Activated CD8-positive, alpha-beta memory T cell treated with anti-CD3 and anti-CD28 coated beads, Interleukin-2, amount 50 U/mL, for 1 hour (primary cell): ENCODE results near the gene BCAR1.
"Not testable (repeated sequence)": the region's sequence is repeated elsewhere in the genome, so short reads cannot be mapped to it uniquely, and the experiment has no call there.

Source experiments
- DNase-seq: peaks from one replicate; pipeline ENCODE4 v3.0.0-alpha.2; 2020; ENCODE audit errors: extremely low read depth

The BCAR1 gene

DNA sequence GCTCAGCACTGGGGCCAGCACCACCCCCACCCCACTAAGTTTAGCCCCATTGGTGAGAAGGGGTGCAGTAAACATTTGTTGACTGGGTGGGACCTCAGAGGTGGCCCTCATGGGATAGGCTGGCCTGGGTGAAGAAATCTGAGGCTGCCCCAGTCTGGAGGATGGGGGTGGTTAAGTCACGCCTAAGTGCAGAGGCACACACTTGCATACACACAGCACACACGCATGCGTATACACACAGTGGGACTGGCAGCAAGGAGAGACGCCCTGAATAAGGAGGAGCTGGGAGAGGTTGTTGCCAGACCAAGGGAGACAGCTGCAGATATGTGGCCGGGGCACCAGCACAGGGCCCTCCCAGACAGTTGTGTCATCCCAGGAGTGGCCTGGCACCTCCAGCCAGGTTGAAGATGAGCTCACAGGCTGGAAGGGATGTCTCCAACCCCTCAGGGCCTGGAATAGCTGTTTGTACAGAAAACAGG lies 3.0 kb upstream of the BCAR1 start:
- no peak for DNase-seq

DNA sequence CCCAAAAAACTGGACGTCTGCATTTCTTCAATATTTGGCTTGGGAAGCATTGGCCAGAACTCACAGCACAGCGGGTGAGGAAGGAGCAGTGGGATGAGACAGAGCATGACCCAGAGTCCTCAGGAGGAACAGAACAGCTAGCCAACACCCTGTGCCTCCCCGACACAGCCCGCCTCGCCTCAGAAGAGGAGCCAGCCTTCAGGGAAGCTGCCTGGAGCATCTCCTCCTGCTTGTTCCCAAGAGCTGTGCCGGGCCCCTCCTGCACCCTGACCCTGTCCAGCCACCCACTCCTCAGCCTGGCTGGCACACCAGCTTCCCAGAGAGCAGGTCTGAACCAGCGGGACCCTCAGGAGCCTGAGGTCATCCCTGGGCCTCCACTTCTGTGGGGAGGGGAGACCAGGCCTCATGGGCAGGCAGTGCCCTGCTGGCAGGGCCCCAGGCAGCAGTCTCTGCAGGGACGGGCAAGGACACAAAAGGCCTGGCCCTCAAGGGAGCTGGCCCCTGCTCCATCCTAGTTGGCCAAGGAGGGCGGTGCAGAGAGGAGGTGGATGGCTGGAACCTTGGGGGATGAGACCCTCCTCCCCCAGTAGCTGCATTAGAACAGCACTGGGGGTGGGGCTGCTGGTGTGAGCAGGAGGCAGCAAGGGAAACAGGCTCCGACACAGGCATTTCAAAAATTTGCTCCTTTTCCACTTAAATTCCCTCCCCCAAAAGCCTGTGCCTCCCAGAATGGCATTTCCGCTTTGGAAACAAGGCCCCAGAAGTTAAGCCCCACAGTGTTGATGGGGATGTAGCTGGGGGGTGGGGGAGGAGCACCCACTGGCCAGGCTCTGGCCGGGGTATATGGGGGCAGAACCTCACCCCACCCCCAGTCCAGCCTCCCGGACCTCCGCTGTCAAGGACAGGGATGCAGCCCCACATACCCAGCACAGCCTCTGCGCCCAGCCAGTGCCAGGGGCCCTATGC lies 1.8 kb upstream of the BCAR1 start:
- no peak for DNase-seq

DNA sequence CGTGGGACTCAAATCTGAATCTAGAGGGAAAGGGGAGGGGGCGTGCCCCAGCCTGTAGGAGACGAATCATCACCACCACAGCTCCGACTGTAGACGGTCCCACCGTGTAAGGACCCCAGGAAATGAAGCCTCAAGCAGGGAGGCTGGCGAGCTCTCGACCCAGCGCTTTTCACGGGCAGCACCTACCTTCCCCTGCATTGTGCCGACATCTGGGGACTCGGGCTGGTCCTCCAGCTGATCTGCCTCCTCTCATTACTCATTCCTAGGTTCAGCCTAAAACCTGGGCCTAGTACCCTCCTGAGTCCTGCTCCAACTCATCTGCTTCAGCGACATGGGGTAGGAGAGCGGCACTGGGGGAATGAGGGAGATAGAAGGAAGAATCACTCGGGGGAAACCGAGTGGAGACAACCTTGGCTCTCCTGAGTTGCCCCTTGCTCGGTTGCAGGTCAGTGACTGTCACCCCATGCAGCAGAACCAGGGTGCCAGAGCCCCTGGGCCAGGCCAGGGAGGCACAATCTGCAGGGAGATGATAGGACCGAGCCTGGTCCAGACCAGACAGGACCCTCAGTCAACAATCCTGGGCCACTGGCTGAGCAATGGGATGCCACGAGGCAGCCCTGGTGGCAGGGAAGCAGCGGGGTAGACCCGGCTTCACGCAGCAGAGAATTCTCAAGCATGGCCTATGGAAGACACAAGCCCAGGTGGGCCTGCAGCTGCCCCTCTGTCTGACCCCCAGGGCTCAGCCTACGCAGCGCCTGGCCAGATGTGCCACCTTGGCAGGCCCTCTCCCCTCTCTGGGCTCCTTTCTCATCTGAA lies 833 bp upstream of the BCAR1 start:
- no peak for DNase-seq

DNA sequence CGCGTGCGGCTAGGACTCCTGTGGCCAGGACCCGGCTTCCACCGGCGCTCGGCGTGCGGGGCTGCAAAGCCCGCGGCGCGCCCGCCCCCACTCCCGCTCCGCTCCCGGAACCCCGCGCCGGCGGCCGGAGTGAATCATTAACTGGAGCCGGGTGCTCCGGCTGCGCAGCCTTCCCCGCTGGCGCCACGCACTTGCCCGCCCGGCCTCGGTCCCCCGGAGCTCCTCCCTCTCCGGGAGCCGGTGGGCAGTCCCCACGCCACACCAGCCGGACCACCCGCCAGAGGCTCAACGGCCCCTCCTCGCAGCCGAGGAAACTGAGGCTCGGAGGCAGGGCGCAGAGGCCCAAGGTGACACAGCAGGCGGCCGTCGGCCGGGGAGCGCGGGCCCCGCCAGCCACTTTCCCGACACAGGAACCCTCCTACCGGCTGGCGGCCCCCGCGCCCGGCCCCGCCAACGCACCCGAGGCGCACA lies 580 bp downstream of the BCAR1 start:
- DNase-seq = no peak

- DNase-seq = no peak
Measured at GRCh38 chr16:75250089-75250808, 1.2 kb downstream of the BCAR1 start.

DNA sequence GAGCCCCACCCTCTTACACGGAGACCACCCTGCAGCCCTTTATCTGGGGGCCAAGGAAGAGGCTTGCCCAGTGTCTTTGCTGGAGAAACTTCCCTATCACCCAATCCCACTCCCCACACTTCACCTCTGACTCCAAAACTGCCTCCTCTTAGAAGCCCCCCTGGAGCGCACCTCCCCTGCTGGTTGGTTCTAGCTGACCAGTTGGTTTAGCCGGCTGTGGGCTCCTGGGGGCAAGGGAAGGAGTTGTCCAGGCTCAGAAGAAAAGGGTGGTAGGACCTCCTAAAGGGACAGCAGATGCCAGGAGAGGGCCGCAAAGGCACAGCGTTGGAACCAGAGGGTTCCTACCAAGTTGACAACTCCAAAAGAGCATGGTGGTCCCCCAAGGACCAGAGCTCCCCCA lies 2.0 kb downstream of the BCAR1 start:
- DNase-seq = no peak

DNA sequence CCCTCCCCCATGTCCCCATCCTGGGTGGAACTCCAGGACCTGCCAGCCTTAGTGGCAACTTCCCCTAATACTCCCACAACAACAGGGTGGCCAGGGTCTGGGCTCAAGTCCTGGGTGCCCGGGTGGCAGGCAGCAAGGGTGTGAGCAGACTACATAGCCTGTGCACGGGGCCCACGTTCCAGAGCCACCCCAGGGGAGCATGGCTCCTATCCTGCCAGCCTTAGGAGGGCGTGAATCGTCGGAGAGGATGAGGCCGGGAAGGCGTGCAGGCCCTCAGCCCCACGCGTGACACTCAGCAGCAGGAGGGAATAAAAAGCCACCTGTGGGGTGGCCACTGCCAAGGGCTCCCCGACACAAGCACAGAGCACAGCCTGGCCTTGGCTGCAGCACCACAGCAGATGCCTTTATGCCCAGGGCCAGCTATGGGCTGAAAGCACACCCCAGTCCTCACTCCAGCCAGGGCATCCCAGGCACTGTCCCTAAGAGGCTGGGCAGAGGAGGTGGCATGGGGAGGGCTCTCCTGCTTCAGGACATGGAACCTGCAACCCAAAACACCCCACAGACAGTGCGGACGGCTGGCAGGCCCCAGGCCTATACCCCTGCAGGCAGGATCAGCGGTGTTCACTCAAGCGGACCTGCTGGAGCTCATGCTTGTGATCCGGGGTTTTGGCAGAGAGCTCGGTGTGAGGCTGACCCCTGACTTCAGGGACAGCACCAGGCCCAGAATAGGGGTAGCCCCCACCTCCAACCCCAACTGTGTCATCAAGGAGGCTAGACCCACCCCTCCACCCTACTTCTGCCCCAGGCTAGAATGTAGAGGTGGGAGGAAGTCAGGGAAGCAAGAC lies 2.7 kb downstream of the BCAR1 start:
- DNase-seq = no peak

- DNase-seq = no peak
Measured at GRCh38 chr16:75248142-75248535, 3.3 kb downstream of the BCAR1 start.

GRCh38 chr16:75247249-75247648 lies 4.2 kb downstream of the BCAR1 start:
- no peak for DNase-seq

GRCh38 chr16:75246504-75247205 lies 4.8 kb downstream of the BCAR1 start:
- DNase-seq = no peak

DNA sequence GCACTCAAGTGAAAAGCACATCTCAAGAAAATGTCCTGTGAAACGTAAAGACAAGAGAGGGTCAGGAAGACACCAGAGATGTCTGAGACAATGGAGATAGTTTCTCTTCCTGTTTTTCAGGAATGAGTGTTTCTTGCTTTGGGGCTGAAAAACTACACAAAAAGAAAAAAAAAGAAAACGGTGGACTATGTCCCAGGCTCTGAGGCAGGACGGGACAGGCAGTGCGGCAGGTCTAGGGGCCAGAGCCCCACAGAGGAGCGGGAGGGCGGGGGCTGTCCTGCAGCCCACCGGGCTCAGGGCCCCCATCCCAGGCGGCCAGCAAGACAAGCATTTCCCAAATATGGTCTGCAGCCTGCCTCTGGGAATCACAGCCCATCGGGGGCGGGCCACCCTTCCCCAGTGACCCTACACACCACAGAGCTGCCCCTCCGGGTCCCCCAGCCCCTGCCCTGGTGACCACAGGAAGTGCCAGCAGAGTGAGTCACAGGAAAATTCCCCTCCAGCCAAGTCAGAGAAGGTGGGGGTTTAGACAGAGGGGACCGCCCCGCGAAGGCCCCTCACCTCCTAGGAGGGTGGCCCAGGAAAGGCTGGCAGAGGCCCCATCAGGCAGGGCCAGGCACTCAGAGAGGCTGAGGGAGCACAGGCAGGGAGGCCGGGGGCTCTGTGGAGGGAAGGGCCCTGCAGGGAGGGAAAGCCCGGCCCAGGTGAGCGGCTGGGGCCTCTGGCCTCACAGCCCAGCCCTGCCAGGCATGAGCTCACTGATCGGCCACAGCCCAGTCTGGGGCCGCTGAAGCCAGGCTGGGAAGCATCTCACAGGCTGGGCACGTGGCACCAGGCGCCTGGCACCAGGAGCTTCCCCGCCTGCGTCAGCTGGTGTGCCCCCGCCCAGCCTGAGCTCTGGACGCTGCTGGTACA lies 6.3 kb downstream of the BCAR1 start:
- no peak for DNase-seq

- no peak for DNase-seq
Measured at GRCh38 chr16:75244225-75244809, 7.1 kb downstream of the BCAR1 start.

GRCh38 chr16:75243667-75244224 lies 7.7 kb downstream of the BCAR1 start:
- DNase-seq = no peak

DNA sequence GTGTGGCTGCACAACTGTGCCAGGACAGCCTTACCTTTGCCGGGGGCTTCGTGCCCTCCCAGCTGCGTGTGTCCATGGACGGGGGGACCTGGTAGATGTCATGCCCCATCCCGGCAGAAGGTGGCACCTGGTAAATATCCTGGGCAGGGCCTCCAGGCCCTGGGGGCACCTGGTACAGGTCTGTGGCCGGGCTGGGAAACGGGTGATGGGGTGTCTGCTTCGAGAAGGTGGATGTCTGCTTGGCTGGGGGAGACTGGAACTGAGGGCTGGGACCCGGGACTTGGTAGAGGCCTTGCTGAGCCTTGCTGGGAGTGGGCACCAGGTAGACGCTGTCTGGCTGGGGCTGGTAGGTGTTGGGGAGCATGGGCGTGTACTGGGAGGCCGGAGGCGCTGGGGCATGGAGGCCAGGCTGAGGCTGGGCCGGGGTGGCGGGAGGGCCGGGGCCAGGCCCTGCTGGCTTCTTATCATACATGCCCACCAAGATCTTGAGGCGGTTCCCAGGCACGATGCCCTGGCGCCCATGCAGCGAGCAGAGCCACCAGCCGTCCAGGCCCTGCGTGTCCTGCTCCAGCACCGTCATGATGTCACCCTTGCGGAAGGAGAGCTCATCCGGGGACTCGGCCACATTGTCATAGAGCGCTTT lies 8.9 kb downstream of the BCAR1 start:
- DNase-seq = not testable (repeated sequence)

DNA sequence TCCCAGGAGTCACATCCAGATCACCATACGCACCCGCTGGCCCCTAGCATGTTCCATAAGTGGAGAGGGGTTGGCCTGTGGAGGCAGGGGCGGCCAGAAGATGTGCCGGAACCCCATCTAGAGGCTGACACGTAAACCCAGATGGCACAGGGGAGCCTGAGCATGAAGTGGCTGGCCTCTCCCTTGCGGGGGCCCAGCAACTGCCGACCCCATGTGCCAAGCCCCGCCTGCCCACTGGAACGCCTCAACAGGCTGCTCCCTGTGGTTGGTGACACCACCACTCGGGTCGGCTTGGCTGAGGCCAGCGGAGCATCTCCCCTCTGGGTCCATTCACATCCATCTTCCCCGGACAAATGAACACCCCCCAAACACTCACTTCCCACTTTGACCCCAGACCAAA lies 9.5 kb downstream of the BCAR1 start:
- no peak for DNase-seq

GRCh38 chr16:75241412-75241811 lies 10.0 kb downstream of the BCAR1 start:
- no peak for DNase-seq

- not testable (repeated sequence) for DNase-seq
Measured at GRCh38 chr16:75240633-75241032, 10.8 kb downstream of the BCAR1 start.

DNA sequence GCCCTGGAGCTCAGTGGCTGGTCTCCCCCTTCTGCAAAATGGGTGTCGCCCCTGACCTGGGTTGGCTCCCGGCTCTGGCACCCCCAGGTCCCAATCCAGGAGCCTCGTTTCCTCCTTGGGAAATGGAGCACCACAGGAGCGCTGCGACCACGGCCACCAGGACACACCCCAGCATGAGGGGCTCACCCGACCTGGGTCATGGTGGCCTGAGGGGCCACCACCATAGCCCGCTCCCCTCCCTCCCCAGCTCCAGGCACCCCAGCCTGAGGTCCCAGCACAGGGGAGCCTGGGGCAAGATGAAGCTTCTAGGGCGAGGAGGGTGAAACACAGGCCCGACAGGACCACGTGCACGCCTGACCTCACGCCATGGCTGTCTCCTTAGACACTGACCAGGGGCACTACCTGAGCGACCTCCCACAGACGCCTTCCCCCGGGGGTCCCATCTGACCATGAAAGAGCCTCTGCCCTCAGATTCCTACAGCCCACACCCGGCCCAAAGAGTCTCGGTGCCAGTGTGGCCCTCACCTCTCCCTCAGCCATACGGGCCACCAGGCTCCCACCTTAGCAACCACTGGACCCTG lies 11.8 kb downstream of the BCAR1 start:
- DNase-seq = no peak
